Measurements from ENCODE around the gene SNRPD3.
A peak's percentile ranks its signal among the peaks of the same experiment; 100 is the strongest.
"Not testable (repeated sequence)": the region's sequence is repeated elsewhere in the genome, so short reads cannot be mapped to it uniquely, and the experiment has no call there.

SNRPD3 gene

DNA sequence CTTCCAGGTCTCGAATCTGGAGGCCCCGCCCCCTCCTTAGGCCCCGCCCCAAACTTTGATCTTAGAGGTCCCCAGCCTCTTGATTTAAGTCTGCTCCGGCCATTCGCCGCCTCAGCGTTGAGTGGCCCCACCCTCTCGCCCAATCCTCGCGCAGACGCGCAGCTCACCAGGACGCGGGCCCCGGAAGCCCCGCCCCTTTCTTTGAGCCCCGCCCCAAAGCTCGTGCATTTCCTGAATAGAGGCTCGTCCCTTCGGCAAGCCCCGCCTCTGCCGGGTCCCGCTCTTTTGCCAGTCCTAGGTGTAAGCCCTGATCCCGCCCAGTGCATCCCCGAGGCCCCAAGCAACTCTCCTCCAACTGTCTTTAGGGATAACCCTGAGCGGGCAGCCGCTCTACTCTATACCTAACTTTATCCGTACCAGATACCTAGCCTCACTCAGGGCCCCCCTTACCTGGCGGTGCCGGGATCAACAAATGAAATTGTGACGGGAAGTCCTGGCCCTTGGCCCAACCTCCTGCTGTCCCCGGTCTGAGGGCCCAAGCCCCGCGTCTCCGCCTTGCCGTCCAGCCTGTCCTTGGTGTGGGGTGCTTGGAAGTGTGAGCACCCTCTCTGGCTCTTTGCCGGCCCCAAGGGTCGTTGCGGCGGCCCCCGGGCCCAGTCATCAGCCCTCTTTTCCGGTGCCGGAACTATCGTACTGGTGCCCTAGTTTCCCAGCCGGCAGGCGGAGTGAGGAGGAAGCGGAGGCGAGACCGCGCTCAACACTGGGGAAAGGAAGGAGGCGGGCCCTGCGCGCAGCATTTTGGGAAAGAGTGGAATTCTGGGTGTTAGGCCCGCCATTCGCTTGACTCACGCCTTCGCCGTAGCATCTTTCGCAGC is at the start of gene SNRPD3:
SNRPD3 (plus strand) TSS at position 835 of the 875 bp plus-strand sequence. CDS start 1,676 bp downstream, outside the sequence.
- DNase-seq, result peak; percentile 99

DNA sequence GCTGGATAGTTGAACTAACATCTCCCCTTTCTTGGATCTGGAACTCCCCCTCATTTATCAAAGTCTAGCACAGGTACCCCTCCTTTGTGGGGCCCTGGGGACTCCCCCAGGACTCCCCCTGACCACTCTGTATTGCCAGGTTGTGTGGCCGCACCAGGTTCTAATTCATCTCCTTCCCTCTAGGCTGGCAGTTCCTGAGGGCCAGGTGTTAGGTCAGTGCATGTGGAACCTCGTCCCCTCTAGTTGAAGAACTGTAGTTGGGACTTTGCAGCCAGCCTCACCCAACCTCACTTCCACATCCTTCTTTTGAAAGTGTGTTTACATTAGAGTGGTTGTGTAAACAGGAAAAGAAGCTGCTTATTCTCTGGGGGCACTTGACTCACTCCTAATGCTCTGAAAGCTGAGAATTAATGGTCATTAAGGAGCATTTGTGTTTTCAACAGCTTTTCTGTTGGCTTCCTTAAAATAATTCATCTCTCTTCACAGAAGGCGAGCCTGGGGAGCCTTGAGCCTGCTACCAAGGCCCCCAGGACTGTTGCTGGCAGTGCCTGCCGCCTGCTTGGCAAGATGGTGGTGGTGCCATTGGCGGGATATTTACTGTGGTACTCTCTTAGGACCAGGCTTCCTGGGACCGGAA is 48.9 kb upstream of the SNRPD3 start:
- peak; percentile 42 for DNase-seq

DNA sequence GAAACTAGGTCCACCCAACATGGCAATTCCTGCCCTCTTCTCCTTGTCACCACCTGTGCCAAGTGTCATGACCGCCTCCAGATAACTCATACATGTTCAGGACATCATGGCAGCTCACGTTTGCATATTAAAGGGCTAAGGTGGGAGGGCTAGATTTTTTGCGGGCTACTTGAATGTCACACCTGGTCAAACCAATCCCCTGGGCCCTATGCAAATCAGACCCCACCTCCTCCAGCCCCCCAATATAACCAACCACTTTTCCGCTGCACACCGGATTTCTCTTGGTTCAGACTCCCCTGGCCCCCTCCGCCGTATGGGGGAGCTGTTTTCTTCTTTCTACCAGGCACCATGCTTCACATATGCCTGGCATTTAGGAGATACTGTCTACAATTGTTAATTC is 48.1 kb upstream of the SNRPD3 start:
- DNase-seq, result no peak

DNA sequence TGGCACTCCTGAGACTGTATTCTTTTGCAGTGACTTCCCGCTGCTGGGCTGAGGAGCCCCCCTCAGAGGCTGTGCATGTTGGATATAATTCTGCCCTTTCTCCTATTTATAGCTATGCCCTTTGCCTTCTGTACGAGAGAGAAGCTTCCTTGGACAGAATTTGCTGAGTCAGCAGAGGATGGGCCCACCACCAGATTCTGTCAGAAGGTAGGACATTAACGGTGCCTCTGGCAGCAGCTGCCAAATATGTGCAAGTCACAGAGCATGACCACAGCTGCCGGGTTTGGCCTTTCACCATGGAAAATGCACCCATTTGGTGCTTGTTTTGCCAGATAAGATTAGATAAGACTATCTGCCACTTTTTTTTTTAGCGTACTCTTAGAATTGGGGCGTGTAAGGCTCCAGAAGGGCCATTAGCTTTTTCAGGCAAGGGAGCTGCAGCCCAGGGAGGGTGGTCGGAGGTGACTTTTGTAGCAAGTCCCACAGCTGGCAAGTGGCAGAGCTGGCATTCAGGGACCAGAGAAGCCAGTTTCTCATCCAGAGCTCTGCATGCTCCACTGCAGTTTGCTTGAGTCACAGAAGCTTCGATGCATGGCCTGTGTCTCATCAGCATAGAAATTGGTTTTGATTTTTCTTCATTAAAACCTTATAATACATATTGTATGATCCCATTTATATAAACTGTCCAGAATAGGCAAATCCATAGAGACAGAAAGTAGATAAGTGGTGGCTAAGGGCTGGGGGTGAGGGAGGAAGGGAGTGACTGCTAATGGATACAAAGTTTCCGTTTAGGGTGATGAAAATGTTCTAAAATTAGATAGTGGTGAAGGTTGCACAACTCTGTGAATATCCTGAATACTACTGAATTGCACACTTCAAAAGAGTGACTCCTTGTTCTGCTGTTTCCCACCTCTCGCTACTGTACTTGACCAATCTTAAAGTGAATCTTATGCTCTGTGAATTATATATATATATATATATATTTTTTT is 44.9 kb upstream of the SNRPD3 start:
- DNase-seq, result no peak

DNA sequence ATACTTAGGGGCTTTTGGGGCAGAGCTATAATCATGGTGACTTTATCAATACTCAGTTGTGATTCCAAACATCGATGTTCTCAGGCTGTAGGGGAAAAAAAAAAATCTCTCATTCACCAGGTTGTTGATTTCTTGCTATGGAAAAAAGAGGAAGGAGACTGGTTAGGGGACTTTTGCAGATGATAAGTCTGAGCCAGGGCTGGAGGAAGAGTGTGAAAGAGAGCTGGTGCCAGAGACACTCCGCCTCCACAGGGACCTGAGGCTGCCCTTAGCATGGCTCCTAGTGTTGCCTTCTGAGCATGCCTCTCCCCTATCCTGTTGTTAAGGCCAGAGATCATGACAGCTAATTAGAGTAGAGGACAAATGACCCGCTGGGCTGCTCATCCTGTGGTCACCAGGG is 43.8 kb upstream of the SNRPD3 start:
- no peak for DNase-seq

DNA sequence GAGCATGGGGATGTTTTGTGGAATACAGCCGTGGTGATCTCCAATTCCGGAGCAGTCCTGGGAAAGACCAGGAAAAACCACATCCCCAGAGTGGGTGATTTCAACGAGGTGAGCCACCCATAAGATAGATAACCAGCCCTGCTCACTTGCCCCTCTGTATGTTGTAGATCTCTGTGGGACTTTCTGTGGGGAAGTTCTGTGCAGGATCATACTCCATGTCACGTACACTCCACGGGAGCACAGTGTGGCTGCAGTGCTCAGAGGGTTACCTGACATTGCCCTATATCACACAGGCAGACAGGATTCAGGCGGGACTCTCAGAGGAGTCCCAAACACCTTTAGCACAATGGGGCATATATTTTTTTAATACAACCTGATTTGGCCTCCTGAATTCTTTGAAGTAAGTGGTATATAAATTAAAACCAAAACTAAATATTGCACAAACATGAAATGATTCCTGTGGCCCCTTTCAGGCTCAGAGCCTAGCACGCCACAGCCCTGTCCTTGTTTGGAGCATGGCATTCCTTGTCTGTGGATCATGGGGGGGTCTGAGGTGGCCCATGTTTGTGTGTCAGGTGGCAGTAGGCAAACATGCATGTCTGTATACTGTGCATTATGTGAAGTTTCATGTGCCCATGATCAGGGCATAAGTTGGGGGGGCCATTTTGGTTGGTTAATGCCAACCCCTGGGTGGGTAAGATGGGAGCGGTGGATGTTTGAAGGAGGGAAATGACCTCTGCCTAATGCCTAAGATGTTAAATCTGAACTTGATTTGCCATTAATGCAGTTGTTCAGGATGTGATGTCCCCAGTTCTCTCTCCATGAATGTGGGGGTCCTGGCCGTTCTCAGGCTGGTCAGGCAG is 42.2 kb upstream of the SNRPD3 start:
- no peak for DNase-seq

DNA sequence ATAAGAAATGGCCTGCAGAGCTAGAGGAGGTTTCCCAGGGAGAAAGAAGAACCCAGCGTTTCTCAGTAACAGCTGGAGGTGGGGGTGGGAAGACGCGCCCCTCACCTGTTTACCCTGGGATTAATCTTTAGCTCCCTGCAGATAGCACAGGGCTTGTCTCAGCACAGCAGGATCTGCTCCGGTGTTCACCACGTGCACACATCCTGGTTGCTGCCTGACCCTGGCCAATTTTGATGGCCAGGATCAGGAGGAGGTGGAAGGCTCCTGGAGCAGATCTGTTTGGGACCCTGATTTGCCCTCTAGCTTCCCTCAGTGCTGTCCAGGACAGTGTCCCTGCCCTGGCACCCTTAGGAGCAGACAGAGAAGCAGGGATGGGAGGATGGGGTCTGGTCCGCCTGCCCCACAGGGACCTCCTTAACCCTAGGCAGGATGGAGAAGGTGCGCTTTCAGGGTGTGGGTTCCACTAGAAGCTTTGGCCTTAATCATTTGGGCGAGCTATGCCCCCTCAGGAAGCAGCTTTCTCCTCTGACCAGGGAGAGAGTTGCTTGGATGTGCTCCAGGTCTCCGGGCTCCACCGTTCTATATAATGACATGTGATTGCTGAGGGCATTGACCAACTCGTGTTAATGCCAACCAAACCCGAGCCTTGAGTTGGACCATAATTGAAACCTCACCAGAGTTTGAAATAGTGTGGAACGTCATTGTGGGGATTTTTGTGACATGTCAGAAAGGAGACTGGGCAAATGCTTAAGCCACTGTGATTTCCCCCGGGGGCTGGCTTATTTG is 41.4 kb upstream of the SNRPD3 start:
- no peak for DNase-seq

DNA sequence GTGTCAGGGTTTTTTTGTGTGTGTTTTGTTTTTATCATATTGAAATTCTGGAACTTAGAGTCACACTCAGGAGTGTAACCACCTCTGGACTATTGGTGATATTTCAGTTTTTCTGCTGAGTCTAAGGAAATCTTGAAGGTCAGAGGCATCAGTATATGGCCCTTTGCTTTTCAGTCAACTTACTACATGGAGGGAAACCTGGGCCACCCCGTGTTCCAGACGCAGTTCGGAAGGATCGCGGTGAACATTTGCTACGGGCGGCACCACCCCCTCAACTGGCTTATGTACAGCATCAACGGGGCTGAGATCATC is 40.8 kb upstream of the SNRPD3 start:
- DNase-seq, result no peak

DNA sequence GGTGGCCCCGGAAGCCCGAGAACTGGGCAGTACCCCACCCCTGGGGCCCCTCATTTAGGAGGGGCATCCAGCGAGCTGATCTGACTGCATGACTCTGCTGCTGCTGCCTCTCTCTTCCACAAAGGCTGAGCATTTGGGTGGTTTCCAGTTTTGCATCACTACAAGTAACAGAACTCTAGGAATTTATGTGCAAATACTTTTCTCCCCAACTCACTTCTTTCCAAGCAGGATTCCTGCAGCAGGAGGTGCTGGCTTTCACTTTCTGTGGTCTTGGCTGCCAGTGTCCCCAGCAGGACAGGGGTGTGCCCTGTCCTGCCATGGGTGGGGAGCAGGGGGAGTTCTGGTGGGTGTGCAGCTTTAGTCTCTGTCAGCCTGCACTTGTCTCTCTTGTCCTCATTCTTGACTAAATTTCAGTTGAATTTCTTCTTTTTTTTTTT is 39.5 kb upstream of the SNRPD3 start:
- peak; percentile 92 for DNase-seq

DNA sequence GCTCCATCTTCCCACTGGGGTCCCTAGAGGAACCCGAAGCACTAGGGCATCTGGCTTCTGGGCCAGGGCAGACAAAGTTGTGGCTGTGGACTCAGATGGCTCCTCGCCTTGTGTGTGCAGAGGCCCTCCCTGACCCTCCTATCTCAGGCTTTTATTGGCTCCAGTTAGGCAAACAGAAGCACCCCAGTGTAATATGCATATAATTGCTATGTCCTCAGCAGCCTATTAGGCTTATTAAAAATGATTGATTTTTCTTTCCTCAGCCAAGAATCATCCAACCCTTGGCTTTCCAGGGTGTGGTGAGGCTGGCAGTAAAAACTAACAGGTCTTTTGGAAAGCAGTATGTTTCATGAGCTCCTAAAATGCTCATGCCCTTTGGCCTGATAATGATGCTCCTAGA is 38.4 kb upstream of the SNRPD3 start:
- DNase-seq, result no peak

DNA sequence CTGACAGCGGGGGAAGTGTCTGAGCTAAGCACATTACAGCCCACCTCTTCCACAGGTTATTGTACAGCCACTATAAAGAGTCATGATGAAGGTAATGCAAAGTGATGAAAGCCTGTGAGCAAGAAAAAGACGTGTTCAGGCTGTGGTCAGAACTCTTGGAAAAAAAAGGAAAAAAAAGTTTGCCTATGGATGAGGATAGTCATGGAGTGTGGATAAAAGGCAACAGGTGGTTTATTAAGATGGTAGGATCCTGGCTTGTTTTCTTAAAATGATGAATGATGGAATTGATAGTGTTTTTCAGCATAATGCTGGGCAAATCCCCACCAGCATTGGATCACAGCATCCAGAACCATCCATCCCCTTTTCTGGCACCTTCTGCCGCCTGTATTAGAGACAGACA is 37.6 kb upstream of the SNRPD3 start:
- no peak for DNase-seq

DNA sequence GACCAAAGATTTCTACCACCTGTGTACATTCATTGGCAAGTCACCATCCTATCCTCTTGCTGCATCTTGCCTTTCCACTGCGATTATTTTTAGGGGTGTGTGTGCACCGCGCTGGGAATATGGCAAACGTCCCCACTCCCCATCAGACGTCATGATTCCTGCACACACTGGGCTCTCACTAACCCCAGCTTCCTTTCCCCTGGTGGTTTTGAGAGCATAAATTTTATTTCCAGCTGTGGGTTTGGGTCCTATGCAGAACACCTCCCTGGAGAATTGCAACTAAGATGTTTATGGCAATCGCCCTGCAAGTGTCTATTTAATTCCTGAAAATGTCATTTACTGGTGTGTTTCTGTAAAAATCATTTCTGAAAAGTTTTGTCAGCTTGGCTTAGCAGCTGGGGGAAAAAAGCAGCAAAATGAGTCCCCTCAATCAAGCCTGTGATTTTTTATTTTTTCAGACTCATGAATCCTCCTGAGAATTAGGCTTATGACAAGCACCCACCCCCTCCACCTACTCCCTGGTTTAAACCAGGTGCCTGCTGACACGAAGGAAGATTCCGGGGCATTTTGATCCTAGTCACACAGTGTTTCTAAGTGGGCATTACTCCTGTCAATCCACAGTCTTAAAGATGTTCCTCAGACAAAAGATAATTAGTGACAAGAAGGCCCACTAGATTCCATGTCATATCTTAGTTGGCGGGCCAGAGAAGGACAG is 36.9 kb upstream of the SNRPD3 start:
- DNase-seq, result no peak

DNA sequence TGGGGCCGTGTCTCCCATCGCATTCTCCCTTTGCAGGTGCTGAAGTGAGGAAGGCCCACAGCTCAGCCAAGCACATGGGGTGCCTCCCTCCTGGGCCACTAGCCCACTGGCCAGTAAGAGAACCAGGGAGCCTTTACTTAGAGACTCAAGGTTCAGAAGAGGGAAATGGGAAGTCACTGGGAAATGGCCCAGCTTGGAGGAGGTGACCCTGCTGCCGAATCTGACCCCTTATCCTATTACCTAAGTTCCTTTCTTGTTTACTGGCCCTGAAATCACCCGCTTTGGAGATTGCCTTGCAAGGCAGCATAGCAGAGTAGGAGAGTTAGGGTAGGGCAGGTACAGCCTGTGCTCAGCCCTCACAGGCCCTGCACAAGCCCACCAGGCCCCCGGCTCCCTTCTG is 36.3 kb upstream of the SNRPD3 start:
- no peak for DNase-seq

DNA sequence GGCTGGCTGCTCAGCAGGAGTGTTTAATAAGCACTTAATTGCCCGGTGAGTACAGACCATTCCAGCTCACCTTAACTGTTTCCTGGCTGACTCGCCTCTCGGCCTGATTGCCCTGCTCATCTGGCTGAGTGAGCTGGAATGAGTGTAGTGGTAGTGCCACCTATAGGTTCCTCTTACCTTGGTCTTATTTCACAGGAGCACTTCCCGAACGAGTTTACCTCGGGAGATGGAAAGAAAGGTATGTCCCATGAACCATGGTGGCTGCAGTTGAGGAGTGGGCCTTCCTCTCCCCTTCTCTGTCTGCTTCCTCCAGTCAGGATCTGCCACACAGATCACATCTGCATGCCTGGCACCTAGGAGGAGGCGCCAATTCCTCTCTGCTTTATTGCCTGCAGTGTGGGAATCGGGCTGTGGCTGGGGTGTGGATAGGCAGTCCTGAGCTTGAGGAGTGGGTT is 34.0 kb upstream of the SNRPD3 start:
- peak; percentile 63 for DNase-seq

DNA sequence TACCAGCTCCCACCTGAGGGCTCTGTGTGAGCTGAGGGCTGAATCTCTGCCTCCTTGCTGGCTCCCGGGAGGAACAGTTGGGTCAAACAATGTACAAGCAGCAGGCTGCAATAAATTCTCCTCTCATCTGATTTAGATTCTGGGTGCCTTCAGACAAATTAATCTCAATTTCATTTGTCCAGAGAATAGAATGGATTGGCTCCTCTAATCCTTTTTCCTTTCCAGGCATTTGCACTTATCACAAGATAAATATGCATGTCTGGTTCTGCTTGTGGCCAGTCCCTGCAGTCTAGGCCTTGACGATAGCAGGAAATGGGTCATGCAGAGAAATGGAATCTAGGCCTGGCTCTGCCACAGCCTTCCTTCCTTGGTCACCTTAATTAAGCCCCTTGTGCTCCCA is 31.9 kb upstream of the SNRPD3 start:
- DNase-seq, result peak; percentile 37

DNA sequence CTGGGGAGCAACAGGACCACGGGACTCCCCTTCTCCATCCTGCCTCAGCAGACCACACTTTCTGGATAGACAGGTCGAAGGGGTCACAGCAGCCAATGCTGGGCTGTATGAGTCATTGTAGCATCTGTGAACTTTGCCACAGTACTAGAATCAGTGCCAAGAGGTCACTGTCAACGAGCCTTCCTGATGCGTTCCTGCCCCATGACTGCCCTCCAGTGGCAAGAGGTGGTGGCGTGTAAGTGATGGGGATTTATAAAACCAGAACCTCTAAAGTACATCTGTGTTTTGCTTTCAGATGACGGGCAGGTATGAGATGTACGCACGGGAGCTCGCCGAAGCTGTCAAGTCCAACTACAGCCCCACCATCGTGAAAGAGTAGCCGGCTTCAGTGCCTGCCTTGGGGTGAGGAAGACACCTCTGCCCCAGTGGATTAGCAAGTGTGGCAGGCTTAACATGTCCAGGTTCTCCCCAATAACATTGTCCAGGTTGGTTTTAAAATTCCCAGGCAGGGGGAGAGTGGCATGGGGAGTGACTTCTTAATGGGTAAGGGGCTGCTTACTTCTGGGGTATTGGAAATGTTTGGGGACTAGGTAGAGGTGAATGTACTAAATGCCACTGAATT is 30.3 kb upstream of the SNRPD3 start:
- DNase-seq, result peak; percentile 76

DNA sequence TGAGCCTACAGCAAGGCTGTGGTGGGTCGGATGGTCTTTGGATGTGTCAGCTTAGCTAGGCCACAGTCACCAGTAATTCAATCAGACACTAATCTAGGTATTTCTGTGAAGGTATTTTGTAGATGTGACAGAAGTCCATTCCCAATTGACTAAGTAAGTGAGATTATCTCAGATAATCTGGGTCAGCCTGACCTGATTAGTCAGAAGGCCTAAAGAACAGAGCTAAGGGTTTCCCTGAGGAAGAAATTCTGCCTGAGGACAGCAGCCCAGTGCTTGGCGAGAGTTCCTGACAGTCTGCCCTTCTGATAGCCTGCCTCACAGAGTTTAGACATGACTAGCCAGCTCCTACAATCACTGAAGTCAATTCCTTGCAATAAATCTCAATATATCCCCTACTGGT is 29.6 kb upstream of the SNRPD3 start:
- peak; percentile 23 for DNase-seq

DNA sequence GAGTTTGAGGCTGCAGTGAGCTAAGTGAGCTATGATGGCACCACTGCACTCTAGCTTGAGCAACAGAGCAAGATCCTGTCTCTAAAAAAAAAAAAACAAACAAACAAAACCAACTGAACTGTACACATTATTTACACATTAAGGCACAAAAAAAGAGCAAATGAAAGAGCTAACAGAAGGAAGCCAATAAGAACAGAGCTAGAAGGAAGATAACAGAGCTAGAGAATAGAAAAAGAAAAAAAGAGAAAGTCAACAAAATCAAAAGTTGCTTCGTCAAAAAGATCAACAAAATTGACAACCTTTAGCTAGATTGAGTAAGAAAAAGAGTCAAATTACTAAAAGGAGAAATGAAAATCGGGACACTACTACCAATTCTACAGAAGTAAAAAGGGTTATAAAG is 25.9 kb upstream of the SNRPD3 start:
- DNase-seq, result no peak

DNA sequence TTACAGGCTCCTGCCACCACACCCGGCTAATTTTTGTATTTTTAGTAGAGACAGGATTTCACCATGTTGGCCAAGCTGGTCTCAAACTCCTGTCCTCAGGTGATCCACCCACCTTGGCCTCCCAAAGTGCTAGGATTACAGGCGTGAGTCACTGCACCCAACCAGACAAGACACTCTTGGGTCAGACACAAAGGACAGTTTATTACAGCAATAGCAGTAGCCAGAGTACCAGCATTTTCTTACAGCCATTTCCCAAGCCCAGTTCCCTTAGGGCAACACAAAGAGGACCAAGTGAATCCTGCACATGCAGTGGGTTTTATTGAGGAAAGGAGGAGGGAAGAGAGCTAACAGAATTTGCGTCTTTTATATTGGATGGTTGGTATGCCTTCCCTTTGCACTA is 24.8 kb upstream of the SNRPD3 start:
- not testable (repeated sequence) for DNase-seq

DNA sequence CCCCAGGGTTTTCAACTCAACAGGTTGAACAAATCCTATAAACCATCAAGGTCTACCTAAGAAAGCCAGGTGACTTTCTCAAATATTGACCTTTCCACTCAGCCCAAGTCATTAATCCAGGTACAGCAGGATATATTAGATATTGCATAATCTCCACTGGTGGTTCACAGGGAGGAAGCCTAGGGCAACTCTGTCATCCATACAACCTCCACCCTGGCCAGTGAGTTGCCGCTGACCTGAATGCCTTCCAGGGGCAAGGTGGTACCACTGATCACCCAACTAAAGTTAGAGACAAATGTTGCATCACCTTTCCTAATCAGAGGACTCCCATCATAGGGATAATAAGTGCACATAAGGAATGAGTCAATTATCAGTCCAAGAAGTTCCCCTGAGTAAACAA is 23.7 kb upstream of the SNRPD3 start:
- DNase-seq, result no peak
